Lower leg skin (tissue), 4 donors: Measurements from ENCODE around the gene EXOSC3. TPM values are rescaled to one million over a fixed set of nuclear protein-coding genes. Genes with fewer than 3 reads are reported as not detected.

ENCODE experiments used
- DNase-seq, 2 donors: peaks; one replicate each; pipeline ENCODE4 v3.0.0-alpha.2; 2019; ENCODE audit warnings: low spot score in 2 of 2
- H3K4me3 ChIP-seq: fragments of 200-600 bp; sonication (generic); 2 replicates; pipeline ENCODE4 v1.5.1; 2017; ENCODE audit warnings: mild to moderate bottlenecking, low read depth; ENCODE audit not compliant: poor library complexity, severe bottlenecking
- CTCF ChIP-seq, 3 donors: fragments of 450-650 bp; IDR thresholded peaks; one replicate each; pipeline ENCODE4 v1.5.1; 2016; ENCODE audit warnings: antibody characterized with exemption in 3 of 3, mild to moderate bottlenecking in 3 of 3, moderate library complexity in 2 of 3
- POLR2A ChIP-seq, 2 donors: fragments of 450-650 bp; IDR thresholded peaks; one replicate each; pipeline ENCODE4 v1.6.1; 2016 to 2017; ENCODE audit warnings: antibody characterized with exemption in 2 of 2, mild to moderate bottlenecking in 1 of 2, moderate library complexity in 1 of 2
- WGBS, 2 donors: methylation state at CpG; one replicate each; pipeline ENCODE4 v1.1.5; 2018; 5-methylcytosine and 5-hydroxymethylcytosine counted together
- intact Hi-C: fragments of 100-400 bp; cut with DNase I; formaldehyde crosslinking; loops from one replicate; pipeline ENCODE4 v1.15.0; 2023; ENCODE audit warnings: low total_unique reads
- total RNA-seq, 4 donors: library from RNA; depleted of rRNA; stranded (reverse); fragments of >200 nt; gene quantifications; one replicate each; pipeline ENCODE4 v1.1.0, GENCODE V29; 2016

The EXOSC3 gene
- total RNA-seq, 4 donors from 2014 or later, result 31.0 to 52.7 (median 47.7) TPM

- intact Hi-C loops, result no loop called here
- H3K4me3 ChIP-seq, result peak within 1 kb of the TSS; percentile 87
- TF ChIP-seq CTCF (IDR thresholded peaks at IDR 0.05) (no peak), POLR2A (IDR thresholded peaks at IDR 0.05) (no peak)
- WGBS, 2 donors, result 0 to 1% methylated on average over 18 to 49 of the region's 72 CpGs
- peak; percentile 72 to 97 for DNase-seq
Observed at GRCh38 chr9:37800631-37801286, 15.9 kb upstream of the EXOSC3 start, which contains the start of gene DCAF10. Gene DCAF10, plus strand, starts transcription at chr9:37800797. Its CDS starts 70 bp downstream, at chr9:37800867.

- 45% methylated on average over 1 of the region's 1 CpG; no CpG with 5 or more reads in 1 of the 2 donors for WGBS, 2 donors
- intact Hi-C loops, result no loop called here
- no peak for DNase-seq
- no peak for TF ChIP-seq POLR2A (IDR thresholded peaks at IDR 0.05)
- no peak for TF ChIP-seq CTCF (IDR thresholded peaks at IDR 0.05)
- no peak overlapping the region for H3K4me3 ChIP-seq
Observed at GRCh38 chr9:37798677-37799076, 13.8 kb upstream of the EXOSC3 start.

GRCh38 chr9:37796232-37796631 is 11.4 kb upstream of the EXOSC3 start:
- WGBS, 2 donors, result 28 to 65% methylated on average over 2 of the region's 2 CpGs
- DNase-seq, result no peak
- H3K4me3 ChIP-seq, result no peak overlapping the region
- intact Hi-C loops, result no loop called here
- TF ChIP-seq POLR2A (IDR thresholded peaks at IDR 0.05) (no peak), CTCF (IDR thresholded peaks at IDR 0.05) (no peak)

- H3K4me3 ChIP-seq, result no peak overlapping the region
- intact Hi-C loops, result loop anchor here (5.0 kb wide), 1 partner anchor 1355 kb away; no protein-coding TSS in a partner anchor
- WGBS, 2 donors, result 88 to 89% methylated on average over 5 of the region's 5 CpGs
Observed at GRCh38 chr9:37792122-37792521, 7.3 kb upstream of the EXOSC3 start.

GRCh38 chr9:37790096-37790495 is 5.2 kb upstream of the EXOSC3 start:
- no peak for DNase-seq
- intact Hi-C loops, result loop anchor here (5.0 kb wide), 1 partner anchor 1353 kb away; no protein-coding TSS in a partner anchor
- H3K4me3 ChIP-seq, result no peak overlapping the region
- WGBS, 2 donors, result 94 to 97% methylated on average over 2 of the region's 2 CpGs
- TF ChIP-seq CTCF (IDR thresholded peaks at IDR 0.05) (no peak), POLR2A (IDR thresholded peaks at IDR 0.05) (no peak)

More at GRCh38 chr9:37792122-37792521, 7.3 kb upstream of the EXOSC3 start:
- no peak for TF ChIP-seq POLR2A (IDR thresholded peaks at IDR 0.05)
- no peak for TF ChIP-seq CTCF (IDR thresholded peaks at IDR 0.05)
- DNase-seq, result no peak
